GM21447 (cell line): ENCODE results near the gene POU3F3.

Experiments used
- ATAC-seq: cut with Tn5 transposase; IDR thresholded peaks from one replicate; pipeline ENCODE4 v1.9.1; 2021; ENCODE audit not compliant: unreplicated experiment

POU3F3 gene

GRCh38 chr2:104901037-104901881 lies 47.3 kb downstream of the POU3F3 start:
- no peak for ATAC-seq

GRCh38 chr2:104902317-104902716 lies 48.4 kb downstream of the POU3F3 start:
- ATAC-seq: no peak
